HG03442 (cell line): ENCODE data around the gene TSHZ2.
"Not testable (repeated sequence)": the region's sequence is repeated elsewhere in the genome, so short reads cannot be mapped to it uniquely, and the experiment has no call there.

Source experiments
- ATAC-seq: cut with Tn5 transposase; IDR thresholded peaks from one replicate; pipeline ENCODE4 v1.9.1; 2021; ENCODE audit warnings: mild to moderate bottlenecking, moderate library complexity; ENCODE audit not compliant: unreplicated experiment

Gene TSHZ2

DNA sequence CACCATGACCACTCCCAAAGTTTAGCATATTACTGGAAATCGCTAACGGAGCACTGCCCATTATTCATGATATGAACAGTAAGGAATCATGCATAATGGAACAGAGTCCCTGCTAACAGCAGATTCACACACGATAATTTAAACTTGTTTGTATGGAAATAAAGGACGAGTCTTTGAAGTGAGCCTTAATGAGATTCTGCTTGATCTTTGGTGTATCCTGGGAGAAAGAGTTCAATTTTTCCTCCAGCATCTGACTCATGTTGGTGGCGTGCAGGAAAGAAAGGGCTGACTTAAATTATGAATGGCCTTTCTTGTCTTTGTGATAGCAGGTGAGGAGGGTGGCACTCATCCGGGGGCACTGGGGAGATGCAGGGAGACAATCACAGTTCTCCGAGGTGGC is 426.9 kb downstream of the TSHZ2 start:
- ATAC-seq: no peak

- no peak for ATAC-seq
Measured at GRCh38 chr20:53399592-53400335, 427.6 kb downstream of the TSHZ2 start.

GRCh38 chr20:53402233-53403005 is 430.3 kb downstream of the TSHZ2 start:
- ATAC-seq: no peak

GRCh38 chr20:53403029-53403428 is 430.9 kb downstream of the TSHZ2 start:
- no peak for ATAC-seq

DNA sequence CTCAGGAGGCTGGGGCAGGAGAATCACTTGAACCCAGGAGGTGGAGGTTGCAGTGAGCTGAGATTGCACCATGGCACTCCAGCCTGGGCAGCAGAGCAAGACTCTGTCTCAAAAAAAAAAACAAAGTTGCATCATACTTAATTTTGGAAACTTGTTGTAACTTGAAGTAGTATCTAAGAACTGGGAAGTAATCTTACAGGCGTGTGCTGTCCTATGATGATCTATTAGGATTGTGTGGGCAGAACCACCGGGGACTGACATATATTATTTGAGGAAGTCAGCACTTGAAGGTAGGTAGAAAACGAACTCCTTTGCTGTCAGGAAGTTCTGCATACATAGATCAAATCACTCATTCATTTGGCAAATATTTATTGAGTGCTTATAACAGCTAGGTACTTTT is 433.0 kb downstream of the TSHZ2 start:
- no peak for ATAC-seq

GRCh38 chr20:53406580-53406979 is 434.4 kb downstream of the TSHZ2 start:
- no peak for ATAC-seq

- ATAC-seq: no peak
Measured at GRCh38 chr20:53408691-53409446, 436.7 kb downstream of the TSHZ2 start.

DNA sequence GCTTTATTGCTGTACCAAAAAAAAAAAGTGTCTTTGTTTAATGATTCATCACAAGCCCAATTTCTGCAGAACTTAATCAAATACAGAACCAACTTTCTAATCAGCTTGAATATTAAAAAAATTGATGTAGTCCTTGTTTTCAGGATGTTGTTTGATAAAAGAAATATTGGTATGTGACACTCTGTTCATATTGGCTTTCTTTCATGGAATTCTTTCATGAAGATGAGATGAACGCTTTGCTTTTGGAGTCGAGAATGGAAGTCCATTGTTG is 437.2 kb downstream of the TSHZ2 start:
- ATAC-seq: no peak

DNA sequence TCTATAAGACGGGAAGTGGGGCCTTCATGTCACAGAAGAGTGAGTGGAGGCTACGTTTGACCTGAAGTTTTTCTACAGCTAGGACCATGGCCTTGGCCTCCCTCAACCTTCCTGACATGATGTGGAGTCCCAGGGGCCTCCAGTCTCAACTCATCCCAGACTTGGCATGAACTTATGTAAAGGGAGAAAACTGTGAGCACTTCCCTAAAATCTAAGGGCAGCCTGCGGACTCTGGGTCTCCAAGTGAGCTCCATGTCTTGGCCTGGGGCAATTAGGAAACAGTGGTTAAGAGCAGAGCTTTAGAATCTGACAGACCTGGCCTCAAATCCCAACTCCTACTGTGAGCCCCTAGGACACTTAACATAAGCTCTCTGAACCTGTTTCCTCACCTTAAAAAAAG is 439.0 kb downstream of the TSHZ2 start:
- no peak for ATAC-seq

DNA sequence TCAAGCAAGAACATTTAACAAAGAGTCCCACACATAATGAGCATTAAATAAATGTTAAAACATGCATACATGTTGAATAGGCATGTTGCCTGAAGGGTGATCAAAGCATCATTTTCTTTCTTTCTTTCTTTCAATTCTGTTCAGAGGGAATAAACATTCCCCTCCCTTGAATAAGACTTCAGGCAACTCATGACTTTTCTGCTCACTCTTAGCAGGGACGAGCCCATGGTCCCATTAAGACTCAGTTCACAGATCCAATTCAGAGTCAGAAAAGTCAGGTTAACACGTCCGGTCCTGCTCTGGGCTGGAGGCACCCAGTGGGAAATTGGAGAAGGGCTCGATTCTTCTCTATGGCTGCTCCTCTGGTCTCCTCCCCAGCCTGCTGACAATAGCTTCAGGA is 439.7 kb downstream of the TSHZ2 start:
- no peak for ATAC-seq

DNA sequence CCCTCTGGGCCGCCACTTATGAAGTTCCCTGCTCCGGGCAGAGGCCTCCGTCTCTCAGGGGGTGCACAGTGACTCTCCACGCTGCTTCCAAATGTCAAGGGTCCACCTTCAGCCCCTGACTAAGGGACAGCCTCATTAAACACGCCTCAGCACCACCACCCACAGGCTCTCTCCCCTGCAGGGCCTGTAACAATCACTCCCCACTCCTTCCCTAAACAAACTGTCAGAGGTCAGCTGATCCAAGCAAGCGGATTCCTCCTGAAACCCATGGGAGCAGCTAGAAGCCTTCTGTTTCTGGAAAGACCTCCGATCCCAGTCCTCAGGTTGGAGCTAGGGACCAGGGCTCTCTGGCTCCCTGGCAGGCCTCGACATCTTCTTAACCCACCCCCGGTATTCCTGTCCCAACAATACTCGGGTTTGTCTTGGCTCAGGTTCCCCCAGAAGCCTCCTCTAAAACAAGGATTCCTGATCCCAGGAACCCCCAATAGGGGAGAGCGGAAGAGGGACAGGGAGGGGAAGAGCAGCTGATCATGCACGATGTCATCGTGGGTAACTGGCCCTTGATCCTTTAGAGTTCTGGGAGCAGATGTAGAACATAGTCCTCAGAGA is 440.5 kb downstream of the TSHZ2 start:
- no peak for ATAC-seq

- ATAC-seq: peak; percentile 85
Measured at GRCh38 chr20:53413186-53413631, 441.1 kb downstream of the TSHZ2 start.

GRCh38 chr20:53413845-53414244 is 441.7 kb downstream of the TSHZ2 start:
- ATAC-seq: not testable (repeated sequence)

GRCh38 chr20:53419693-53420460 is 447.7 kb downstream of the TSHZ2 start:
- ATAC-seq: no peak

GRCh38 chr20:53421343-53421742 is 449.2 kb downstream of the TSHZ2 start:
- ATAC-seq: no peak

DNA sequence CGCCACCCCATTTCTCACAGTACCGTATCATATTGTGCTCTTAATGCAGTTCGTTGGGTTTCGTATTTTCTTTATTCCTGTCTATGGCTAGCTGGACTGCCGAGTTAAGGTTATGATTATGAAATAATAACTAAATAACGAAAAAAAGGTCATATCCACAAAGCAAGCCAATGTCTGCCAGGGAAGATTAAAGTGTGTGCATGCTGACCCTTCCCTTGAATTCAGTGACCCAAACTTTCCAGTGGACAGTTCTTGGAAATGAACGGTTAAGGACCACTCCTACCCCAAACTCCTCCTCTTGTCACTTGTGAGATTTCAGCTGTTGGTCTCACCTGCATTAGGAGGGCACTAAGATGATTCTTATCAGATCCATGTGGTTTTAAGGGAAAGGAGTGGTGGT is 449.9 kb downstream of the TSHZ2 start:
- ATAC-seq: no peak

DNA sequence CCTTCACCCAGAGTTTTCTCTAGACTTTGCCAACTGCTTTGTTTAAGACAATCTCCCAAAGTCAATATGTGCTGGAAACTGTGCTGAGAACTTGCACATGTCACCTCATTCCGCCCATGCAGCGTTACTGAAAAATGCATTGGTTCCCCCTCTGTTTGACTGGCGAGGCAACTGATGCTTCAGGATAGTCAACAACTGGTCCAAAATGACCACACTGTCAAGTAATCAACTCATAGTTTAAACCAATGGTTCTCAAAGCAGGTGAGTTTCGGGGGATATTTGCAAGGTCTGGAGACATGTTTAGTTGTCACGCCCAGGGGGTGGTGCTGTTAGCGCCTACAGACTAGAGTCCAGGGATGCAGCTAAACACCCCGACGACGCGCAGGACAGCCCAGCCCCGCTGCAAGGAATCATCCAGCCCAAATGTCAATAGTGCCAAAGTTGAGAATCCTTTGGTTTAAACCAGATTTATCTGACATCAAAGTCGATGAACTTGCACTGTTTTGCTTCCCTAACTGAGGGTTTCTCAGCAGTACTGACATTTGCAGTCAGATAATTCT is 451.5 kb downstream of the TSHZ2 start:
- no peak for ATAC-seq

- no peak for ATAC-seq
Measured at GRCh38 chr20:53425481-53425880, 453.3 kb downstream of the TSHZ2 start.

DNA sequence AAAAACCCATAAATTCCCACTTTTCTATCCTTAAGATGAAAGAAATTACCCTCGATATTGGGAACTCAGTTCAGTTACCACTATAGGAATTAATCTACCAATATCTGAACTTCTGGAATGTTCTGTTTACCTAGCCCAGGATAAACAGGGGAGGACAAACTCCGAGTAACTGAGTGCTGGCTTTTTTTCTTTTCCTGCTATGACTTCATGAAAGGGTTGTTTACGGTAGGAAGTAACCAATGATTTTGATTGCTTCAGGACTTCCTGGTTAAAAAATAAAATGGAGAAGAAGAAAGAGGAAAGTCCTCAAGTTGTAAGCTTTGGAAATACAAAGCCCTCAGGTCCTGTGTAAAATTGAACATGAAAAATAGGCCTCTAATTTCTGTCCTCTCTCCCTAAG is 453.8 kb downstream of the TSHZ2 start:
- no peak for ATAC-seq

DNA sequence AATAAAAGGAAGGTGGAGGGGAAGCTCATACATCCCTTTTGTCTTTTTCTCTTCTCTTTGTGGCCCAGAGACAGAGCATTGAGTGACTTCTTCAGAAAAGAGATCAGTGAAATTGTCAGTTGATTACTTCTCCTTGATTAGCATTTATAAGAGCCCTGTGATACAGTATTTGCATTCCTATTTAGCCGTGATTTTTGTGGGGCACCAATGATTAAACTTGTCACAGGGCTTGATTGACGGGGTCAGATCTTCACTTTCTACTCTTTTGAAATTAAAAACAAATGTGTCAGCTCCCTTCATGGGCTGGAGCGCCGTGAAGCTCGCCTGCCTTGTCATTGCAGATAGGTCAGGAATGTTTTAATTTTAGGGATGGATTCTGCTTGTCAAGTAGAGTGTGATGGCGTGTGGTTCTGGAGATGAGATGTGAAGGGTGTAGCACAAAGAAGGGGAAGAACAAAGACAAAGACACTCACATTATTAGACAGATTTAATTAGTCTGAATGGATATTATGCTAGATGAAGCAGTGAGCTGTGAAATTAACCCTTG is 454.7 kb downstream of the TSHZ2 start:
- ATAC-seq: no peak
